ENCODE data around the gene GLI3.

- TF ChIP-seq ZNF501 (tag by site-specific recombination; IDR thresholded peaks at IDR 0.05) (no peak), ZNF747 (tag by site-specific recombination; IDR thresholded peaks at IDR 0.05) (no peak)
Measured at GRCh38 chr7:41911792-41912191, 325.2 kb downstream of the GLI3 start.
